Mesothelial cell of epicardium (in vitro differentiated cells): ENCODE measurements around the gene BNIP3. TPM values are rescaled to one million over a fixed set of nuclear protein-coding genes. Genes with fewer than 3 reads are reported as not detected.

ENCODE experiments used
- DNase-seq, 2 experiments: peaks; one replicate each; pipeline ENCODE4 v3.0.0; 2021; ENCODE audit warnings: low spot score in 2 of 2; ENCODE audit not compliant: unreplicated experiment in 2 of 2
- H3K27ac Mint-ChIP-seq: 2 replicates; pipeline ENCODE4 v1.8.0; 2021; ENCODE audit warnings: mixed read lengths
- H3K27me3 Mint-ChIP-seq: 2 replicates; pipeline ENCODE4 v1.8.0; 2021; ENCODE audit warnings: low read depth, mixed read lengths
- H3K36me3 Mint-ChIP-seq: 2 replicates; pipeline ENCODE4 v1.8.0; 2021; ENCODE audit warnings: mixed read lengths
- H3K4me1 Mint-ChIP-seq: 2 replicates; pipeline ENCODE4 v1.8.0; 2021; ENCODE audit warnings: mixed read lengths
- H3K4me3 Mint-ChIP-seq: 2 replicates; pipeline ENCODE4 v1.8.0; 2021; ENCODE audit warnings: mild to moderate bottlenecking, moderate library complexity, mixed read lengths
- H3K9me3 Mint-ChIP-seq: 2 replicates; pipeline ENCODE4 v1.8.0; 2021; ENCODE audit warnings: mixed read lengths
- total RNA-seq: library from RNA; stranded (reverse); gene quantifications from 3 replicates; pipeline ENCODE4 v1.2.1, GENCODE V29; 2021
- TF ChIP-seq, protein P1 (sequence below): fragments of 200-600 bp; sonication (generic); IDR thresholded peaks from one replicate; pipeline ENCODE4 v1.5.0; 2021; ENCODE audit warnings: antibody characterized with exemption; ENCODE audit not compliant: unreplicated experiment

The BNIP3 gene
- total RNA-seq, 1 donor from 2014 or later, result 50.8 TPM

DNA sequence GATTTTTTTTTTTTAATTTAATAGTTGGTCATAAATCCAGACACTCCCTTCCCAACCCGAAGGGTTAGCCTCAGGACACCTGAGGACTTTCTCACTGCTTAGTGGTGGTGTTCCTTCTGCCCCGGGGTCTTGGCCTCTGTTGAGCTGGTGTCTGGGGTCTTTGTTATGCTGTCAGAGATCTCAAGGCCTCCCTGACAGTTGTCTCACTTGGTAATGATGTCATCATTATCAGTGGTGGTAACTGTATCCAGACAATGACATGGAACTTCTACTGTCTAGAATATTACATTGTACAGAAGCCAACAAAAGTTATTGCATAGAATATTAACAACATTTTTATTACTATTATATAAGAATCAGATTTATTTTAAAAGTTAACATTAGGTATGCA is 48.0 kb downstream of the BNIP3 start:
- H3K4me1 Mint-ChIP-seq, result peaks cover 24% of the 10 kb centered on the region

DNA sequence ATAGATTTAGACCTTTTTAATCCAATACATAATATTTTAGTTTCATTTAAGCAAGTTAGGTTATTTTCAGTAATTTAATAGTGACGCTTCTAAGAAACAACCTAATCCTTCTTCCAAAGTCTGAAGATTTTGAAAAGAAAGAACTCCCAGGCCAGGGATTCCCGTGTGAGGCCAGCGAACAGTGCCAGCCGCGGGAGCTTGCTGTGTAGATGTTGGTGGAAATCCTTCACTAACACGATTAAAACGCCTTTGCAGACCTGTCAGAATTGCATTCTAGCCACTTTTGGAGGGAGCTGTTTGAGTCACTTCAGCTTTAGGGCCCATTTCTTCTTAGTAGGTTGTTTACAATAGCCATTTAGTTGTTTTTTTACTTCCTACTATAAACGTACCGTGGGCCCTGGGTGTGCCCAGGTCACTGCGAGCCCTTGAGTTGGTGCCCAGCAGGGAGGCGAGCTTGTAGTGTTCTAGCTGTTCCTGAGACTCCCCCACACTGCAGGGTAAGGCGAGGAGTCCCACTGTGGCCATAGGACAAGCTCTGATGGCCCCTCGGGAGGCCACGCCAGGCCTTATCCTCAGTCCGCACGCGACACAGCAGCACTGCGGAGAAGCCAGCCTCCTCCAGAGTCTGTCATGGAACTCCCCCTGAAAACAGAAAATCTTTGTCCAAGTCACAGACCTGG is 48.6 kb downstream of the BNIP3 start:
- DNase-seq, result no peak
- TF ChIP-seq, protein P1, sequence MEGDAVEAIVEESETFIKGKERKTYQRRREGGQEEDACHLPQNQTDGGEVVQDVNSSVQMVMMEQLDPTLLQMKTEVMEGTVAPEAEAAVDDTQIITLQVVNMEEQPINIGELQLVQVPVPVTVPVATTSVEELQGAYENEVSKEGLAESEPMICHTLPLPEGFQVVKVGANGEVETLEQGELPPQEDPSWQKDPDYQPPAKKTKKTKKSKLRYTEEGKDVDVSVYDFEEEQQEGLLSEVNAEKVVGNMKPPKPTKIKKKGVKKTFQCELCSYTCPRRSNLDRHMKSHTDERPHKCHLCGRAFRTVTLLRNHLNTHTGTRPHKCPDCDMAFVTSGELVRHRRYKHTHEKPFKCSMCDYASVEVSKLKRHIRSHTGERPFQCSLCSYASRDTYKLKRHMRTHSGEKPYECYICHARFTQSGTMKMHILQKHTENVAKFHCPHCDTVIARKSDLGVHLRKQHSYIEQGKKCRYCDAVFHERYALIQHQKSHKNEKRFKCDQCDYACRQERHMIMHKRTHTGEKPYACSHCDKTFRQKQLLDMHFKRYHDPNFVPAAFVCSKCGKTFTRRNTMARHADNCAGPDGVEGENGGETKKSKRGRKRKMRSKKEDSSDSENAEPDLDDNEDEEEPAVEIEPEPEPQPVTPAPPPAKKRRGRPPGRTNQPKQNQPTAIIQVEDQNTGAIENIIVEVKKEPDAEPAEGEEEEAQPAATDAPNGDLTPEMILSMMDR, result no peak
- H3K4me1 Mint-ChIP-seq, result peaks cover 29% of the 10 kb centered on the region

More for the DNA sequence above, 48.0 kb downstream of the BNIP3 start:
- H3K27ac Mint-ChIP-seq, result no peak overlapping the region
- H3K9me3 Mint-ChIP-seq, result no peaks in the 10 kb centered on the region
- H3K36me3 Mint-ChIP-seq, result peaks cover 4% of the 10 kb centered on the region
- H3K27me3 Mint-ChIP-seq, result no peaks in the 10 kb centered on the region
- no peak overlapping the region for H3K4me3 Mint-ChIP-seq
- TF ChIP-seq, protein P1, result no peak
- no peak for DNase-seq

DNA sequence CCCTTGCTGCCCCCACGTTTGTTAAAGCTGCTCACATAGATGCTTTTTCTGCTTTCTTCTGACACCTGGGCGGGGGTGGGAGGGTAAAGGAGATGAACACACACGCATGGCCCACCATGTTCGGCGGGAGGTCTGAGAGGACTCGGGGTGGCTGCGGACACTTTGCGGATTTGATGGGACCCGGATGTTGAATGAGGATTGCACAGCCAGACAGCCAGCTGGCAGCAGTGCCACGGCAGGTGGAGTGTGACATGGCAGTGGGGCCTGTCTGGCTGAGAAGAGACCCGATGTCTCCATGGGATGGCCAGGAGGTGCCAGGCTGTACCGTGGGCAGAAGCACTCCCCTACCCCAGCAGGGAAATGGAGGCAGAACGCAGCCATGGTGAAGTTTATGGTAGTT is 49.7 kb downstream of the BNIP3 start:
- peaks cover 4% of the 10 kb centered on the region for H3K36me3 Mint-ChIP-seq
- peaks cover 29% of the 10 kb centered on the region for H3K4me1 Mint-ChIP-seq
- H3K27ac Mint-ChIP-seq, result no peak overlapping the region
- DNase-seq, result no peak
- H3K9me3 Mint-ChIP-seq, result no peaks in the 10 kb centered on the region
- H3K27me3 Mint-ChIP-seq, result no peaks in the 10 kb centered on the region
- no peak overlapping the region for H3K4me3 Mint-ChIP-seq
- TF ChIP-seq, protein P1, result no peak

More for the DNA sequence above, 48.6 kb downstream of the BNIP3 start:
- no peak overlapping the region for H3K27ac Mint-ChIP-seq
- H3K27me3 Mint-ChIP-seq, result no peaks in the 10 kb centered on the region
- H3K9me3 Mint-ChIP-seq, result no peaks in the 10 kb centered on the region
- H3K36me3 Mint-ChIP-seq, result no peaks in the 10 kb centered on the region
- H3K4me3 Mint-ChIP-seq, result no peak overlapping the region

DNA sequence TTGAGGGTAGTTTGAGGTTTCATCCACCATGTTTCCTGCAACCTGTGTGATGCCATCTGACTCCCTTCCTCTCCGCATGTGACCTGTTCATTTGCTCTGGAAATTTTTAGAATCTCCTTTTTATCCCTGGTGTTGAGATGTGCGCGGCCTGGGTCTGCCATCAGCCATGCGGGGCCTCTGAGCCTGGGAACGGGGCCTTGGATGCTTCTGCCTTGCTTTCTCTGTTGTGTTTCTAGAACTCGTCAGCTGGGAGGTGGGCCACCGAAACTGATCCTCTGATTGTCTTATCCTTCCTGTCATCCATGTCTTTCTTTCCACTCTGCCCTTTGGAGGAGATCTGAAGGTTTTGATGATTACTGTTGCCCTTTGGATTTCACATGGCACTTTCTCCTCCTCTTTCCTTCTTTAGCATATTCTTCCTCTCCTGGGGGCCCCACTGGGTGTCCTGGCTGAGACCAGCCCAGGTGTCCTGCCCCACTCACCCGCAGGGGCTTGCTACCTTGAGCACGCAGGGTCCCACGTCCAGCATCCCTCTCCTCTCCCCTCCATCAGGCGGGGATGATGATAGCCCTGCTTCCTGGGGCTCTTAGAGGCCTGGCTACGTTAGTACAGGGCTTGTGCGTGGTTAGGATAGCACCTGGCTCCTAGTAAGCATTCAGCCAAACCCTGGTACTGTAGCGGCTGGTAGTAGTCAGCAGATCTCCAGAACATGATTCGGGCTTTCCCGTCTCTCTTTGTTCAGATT is 51.0 kb downstream of the BNIP3 start:
- TF ChIP-seq, protein P1, result no peak
- Mint-ChIP-seq H3K36me3 (peaks cover 10% of the 10 kb centered on the region), H3K9me3 (peaks cover 4% of the 10 kb centered on the region), H3K4me1 (peaks cover 29% of the 10 kb centered on the region), H3K27ac (no peak overlapping the region), H3K4me3 (no peak overlapping the region), H3K27me3 (no peaks in the 10 kb centered on the region)
- DNase-seq, result no peak

DNA sequence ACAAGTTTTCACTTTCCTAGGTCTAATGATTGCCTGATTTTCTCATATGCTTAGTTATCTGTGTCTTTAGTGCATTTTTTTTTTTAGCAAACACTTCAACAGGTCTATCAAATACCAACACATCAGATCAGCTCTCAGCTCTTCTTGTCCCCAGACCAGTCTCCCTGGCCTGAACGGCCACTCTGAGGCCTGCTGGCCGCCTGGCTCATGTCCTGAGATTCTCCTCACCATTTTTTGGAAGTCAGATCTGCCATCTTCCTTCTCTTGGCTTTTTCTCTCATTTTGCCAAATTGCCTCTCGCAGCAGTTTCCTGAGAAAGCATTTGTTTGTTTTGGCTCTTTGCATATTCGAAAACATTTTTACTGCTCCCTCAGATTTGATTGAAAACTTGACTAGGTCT is 51.6 kb downstream of the BNIP3 start:
- Mint-ChIP-seq H3K27ac (peak overlapping the region; percentile 17), H3K36me3 (peaks cover 16% of the 10 kb centered on the region), H3K4me1 (peaks cover 29% of the 10 kb centered on the region)

More for the DNA sequence above, 51.6 kb downstream of the BNIP3 start:
- H3K9me3 Mint-ChIP-seq, result peaks cover 8% of the 10 kb centered on the region
- TF ChIP-seq, protein P1, result no peak
- DNase-seq, result no peak
- H3K27me3 Mint-ChIP-seq, result no peaks in the 10 kb centered on the region
- H3K4me3 Mint-ChIP-seq, result no peak overlapping the region
